Naive thymus-derived CD4-positive, alpha-beta T cell (primary cell): ENCODE results near the gene TMEM208. TPM values are rescaled to one million over a fixed set of nuclear protein-coding genes. Genes with fewer than 3 reads are reported as not detected.

Source experiments
- ATAC-seq: fragments of 150-1000 bp; cut with Tn5 transposase; 2 replicates; pipeline ENCODE4 v1.10.0; 2021; ENCODE audit warnings: mild to moderate bottlenecking, moderate library complexity
- CTCF ChIA-PET: fragments of 350-600 bp; sonication (Branson Sonifier 250); formaldehyde crosslinking; loops from one replicate; lab custom pipeline; 2021; ENCODE audit warnings: antibody characterized with exemption; lab: Charles Lee
- POLR2A ChIA-PET: fragments of 350-600 bp; sonication (Branson Sonifier 250); formaldehyde crosslinking; loops from one replicate; lab custom pipeline; 2021; ENCODE audit warnings: antibody characterized with exemption, inconsistent platforms; lab: Charles Lee
- DNase-seq, 9 donors: peaks; one replicate each; pipeline versions ENCODE4 v3.0.0 to v3.0.0-alpha.2; 2020 to 2022; ENCODE audit warnings: mixed read lengths in 1 of 9
- H3K27ac ChIP-seq: one replicate; pipeline ENCODE4 v1.7.0; 2013; ENCODE audit warnings: mild to moderate bottlenecking, low read depth, low read length, moderate library complexity
- H3K27me3 ChIP-seq, 2 donors: one replicate each; pipeline ENCODE4 v1.7.0; 2013; ENCODE audit warnings: low read length in 2 of 2, mild to moderate bottlenecking in 2 of 2, moderate library complexity in 2 of 2; ENCODE audit not compliant: control insufficient read depth in 2 of 2, insufficient read depth in 2 of 2
- H3K36me3 ChIP-seq, 3 experiments: 1 replicate in 2 of 3; 2 replicates in 1 of 3; pipeline ENCODE4 v1.7.0; 2013; ENCODE audit warnings: low read length in 3 of 3, mild to moderate bottlenecking in 3 of 3, moderate library complexity in 1 of 3; ENCODE audit not compliant: insufficient read depth in 3 of 3, control insufficient read depth in 2 of 3
- H3K4me1 ChIP-seq, 2 donors: one replicate each; pipeline ENCODE4 v1.7.0; 2013; ENCODE audit warnings: low read length in 2 of 2, mild to moderate bottlenecking in 2 of 2, moderate library complexity in 1 of 2; ENCODE audit not compliant: control insufficient read depth in 2 of 2, insufficient read depth in 2 of 2
- H3K4me3 ChIP-seq: 2 replicates; pipeline ENCODE4 v1.7.0; 2013; ENCODE audit warnings: mild to moderate bottlenecking, low read length
- H3K9me3 ChIP-seq, 3 experiments: 1 replicate in 2 of 3; 2 replicates in 1 of 3; pipeline ENCODE4 v1.7.0; 2013; ENCODE audit warnings: low read length in 3 of 3; ENCODE audit not compliant: control insufficient read depth in 2 of 3
- H3K27ac Mint-ChIP-seq, 9 donors: one replicate each; pipeline ENCODE4 v1.8.0; 2020 to 2022; ENCODE audit warnings: mixed read lengths in 9 of 9, mild to moderate bottlenecking in 8 of 9, moderate library complexity in 5 of 9, inconsistent platforms in 2 of 9
- H3K27me3 Mint-ChIP-seq, 5 donors: one replicate each; pipeline ENCODE4 v1.8.0; 2021 to 2022; ENCODE audit warnings: mixed read lengths in 5 of 5, mild to moderate bottlenecking in 1 of 5
- H3K36me3 Mint-ChIP-seq, 5 donors: one replicate each; pipeline ENCODE4 v1.8.0; 2020 to 2022; ENCODE audit warnings: mixed read lengths in 5 of 5, mild to moderate bottlenecking in 3 of 5, inconsistent platforms in 1 of 5
- H3K4me1 Mint-ChIP-seq, 7 donors: one replicate each; pipeline ENCODE4 v1.8.0; 2020 to 2022; ENCODE audit warnings: mixed read lengths in 7 of 7, mild to moderate bottlenecking in 3 of 7, inconsistent platforms in 1 of 7
- H3K4me3 Mint-ChIP-seq, 10 donors: one replicate each; pipeline ENCODE4 v1.8.0; 2020 to 2022; ENCODE audit warnings: mild to moderate bottlenecking in 10 of 10, mixed read lengths in 10 of 10, moderate library complexity in 6 of 10, inconsistent platforms in 2 of 10
- H3K9me3 Mint-ChIP-seq, 11 donors: one replicate each; pipeline ENCODE4 v1.8.0; 2020 to 2022; ENCODE audit warnings: mixed read lengths in 11 of 11, mild to moderate bottlenecking in 4 of 11, inconsistent platforms in 1 of 11, moderate library complexity in 1 of 11
- intact Hi-C, 2 donors: fragments of 100-400 bp; cut with micrococcal nuclease; formaldehyde crosslinking; loops; one replicate each; pipeline ENCODE4 v1.15.1; 2023
- polyA plus RNA-seq, 2 donors: library from polyadenylated mRNA; unstranded; fragments of 300-500 nt; fragmentation: Illumina TruSeq; gene quantifications; one replicate each; pipeline ENCODE4 v1.2.3, GENCODE V29; 2021
- total RNA-seq, 6 experiments: library from RNA in 5 of 6; stranded (reverse) in 5 of 6; gene quantifications; 1 replicate in 5 of 6; 2 replicates in 1 of 6; pipeline ENCODE4 v1.2.3 and lab custom pipeline; 2021 to 2026

Gene TMEM208
- total and polyA plus RNA-seq, 7 experiments from 2014 or later: 27.6 to 88.3 (median 40.1) TPM

DNA sequence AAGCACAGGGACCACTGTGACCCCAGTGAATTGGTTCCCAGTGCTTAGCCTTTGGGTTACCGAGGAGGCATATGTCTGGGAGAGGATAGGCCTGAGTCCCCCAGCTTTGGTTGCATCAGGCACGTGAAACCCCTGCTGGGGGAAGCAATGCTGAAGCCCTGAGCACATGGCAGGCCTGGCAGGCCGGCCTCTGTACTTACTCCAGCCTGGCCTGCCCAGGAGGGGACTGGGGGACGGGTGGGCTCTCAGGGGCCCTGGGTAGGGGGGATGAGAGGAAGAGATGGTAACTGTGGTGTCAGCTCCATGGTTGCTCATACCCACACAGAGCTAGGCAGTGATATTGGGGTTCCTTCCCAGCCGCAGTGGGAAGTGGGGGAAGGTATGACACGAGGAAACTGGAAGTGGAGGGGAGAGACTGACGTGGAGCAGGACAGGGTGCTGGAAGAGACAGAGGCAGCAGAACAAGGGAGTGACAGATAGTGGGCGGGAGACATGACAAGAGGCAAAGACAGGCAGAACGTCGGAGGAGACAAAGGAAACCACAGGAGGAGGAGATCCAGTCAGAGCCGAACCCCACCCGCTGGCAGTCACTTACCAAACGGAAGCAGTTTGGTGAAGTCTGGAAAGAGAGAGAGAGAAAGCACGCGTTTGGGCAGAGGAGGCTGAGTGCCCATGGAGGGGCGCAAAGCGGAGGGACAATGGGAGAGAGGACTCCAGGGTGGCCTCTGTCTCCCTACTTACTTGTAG lies 9.1 kb downstream of the TMEM208 start:
- peak overlapping the region in 7 of 9 donors; percentile 61 to 87 (median 77) for H3K27ac Mint-ChIP-seq
- Histone ChIP-seq H3K27ac (no peak overlapping the region), H3K4me3 (no peak overlapping the region), H3K36me3 (peaks cover 0 to 72% (median 3%) of the 10 kb centered on the region in 3 experiments), H3K9me3 (no peaks in the 10 kb centered on the region), H3K27me3 (no peaks in the 10 kb centered on the region), H3K4me1 (peaks cover 0 to 5% of the 10 kb centered on the region in 2 donors)
- peak; percentile 68 for ATAC-seq
- peaks cover 0 to 23% (median 7%) of the 10 kb centered on the region in 5 donors for H3K36me3 Mint-ChIP-seq
- H3K27me3 Mint-ChIP-seq: no peaks in the 10 kb centered on the region
- peaks cover 0 to 14% (median 2%) of the 10 kb centered on the region in 7 donors for H3K4me1 Mint-ChIP-seq
- intact Hi-C loops: loop anchor here in 1 of 2 donors (1.0 kb wide), 2 partner anchors 8 to 10 kb away; no protein-coding TSS in a partner anchor
- peak in 3 of 9 donors; percentile 13 to 34 (median 28) for DNase-seq
- ChIA-PET POLR2A (interaction anchor here (0.8 to 1.6 kb wide), 3 partner anchors 9 to 46 kb away, joined by 3 to 7 read pairs (median 4); partner anchors contain the start of genes FHOD1 and TMEM208), CTCF (interaction anchor here (1.5 kb wide), 1 partner anchor 1292 kb away, joined by 6 read pairs; no protein-coding TSS in a partner anchor)
- H3K4me3 Mint-ChIP-seq: peak overlapping the region in 9 of 10 donors; percentile 18 to 61 (median 39)
- H3K9me3 Mint-ChIP-seq: no peaks in the 10 kb centered on the region

DNA sequence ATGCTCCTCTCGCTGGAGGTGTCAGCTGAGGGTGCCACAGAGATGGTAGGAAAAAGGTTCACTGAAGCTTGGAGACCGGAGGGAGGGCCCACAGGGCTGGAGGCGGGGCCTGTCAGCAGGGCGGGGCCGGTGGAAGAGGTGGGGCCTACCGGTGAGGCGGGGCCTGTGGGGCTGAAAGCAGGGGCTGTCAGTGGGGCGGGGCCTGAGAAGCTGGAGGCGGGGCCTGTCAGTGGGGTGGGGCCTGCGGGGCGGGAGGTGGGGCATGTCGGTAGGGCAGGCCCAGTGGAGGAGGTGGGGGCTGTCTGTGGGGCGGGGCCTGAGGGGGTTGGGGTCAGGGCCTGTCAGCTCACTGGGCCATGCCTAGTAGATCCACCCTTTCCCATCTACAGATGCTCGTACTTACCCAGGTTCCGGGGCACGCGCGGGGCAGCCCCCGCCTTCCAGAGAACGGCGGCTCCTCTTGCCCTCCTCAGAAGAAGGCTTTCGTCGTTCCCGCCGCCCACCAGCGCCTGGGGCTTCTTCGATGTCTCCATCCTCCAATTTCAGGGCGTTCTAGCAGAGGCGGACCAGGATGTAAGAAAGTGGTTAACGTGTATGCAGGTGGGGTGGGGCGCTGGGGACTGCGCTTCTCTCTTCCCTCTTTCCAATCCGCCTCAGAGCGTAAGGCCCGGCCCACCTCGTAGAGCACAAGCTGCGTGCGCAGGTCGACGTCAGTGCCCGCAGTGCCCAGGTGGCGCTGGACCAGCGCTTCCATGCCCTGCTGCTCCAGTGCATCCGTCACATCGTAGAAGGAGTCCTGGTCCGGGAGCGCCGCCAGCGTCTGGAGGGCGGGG lies 9.8 kb downstream of the TMEM208 start:
- Histone ChIP-seq H3K4me1 (peaks cover 0 to 5% of the 10 kb centered on the region in 2 donors), H3K9me3 (no peaks in the 10 kb centered on the region), H3K4me3 (no peak overlapping the region), H3K36me3 (peaks cover 0 to 64% (median 3%) of the 10 kb centered on the region in 3 experiments), H3K27me3 (no peaks in the 10 kb centered on the region), H3K27ac (no peak overlapping the region)
- POLR2A ChIA-PET: interaction anchor here (0.8 to 2.5 kb wide), 3 partner anchors 9 to 45 kb away, joined by 4 to 13 read pairs (median 7); partner anchors contain the start of gene TMEM208
- H3K4me3 Mint-ChIP-seq: peak overlapping the region in 7 of 10 donors; percentile 18 to 61 (median 50)
- peak; percentile 94 for ATAC-seq
- no peaks in the 10 kb centered on the region for H3K27me3 Mint-ChIP-seq
- peaks cover 0 to 21% (median 4%) of the 10 kb centered on the region in 7 donors for H3K4me1 Mint-ChIP-seq
- peaks cover 0 to 23% (median 7%) of the 10 kb centered on the region in 5 donors for H3K36me3 Mint-ChIP-seq
- H3K27ac Mint-ChIP-seq: peak overlapping the region in 7 of 9 donors; percentile 61 to 87 (median 77)
- no peaks in the 10 kb centered on the region for H3K9me3 Mint-ChIP-seq
- CTCF ChIA-PET: no interaction called here
- intact Hi-C loops: loop anchor here in 1 of 2 donors (1.0 kb wide), 2 partner anchors 8 to 10 kb away; no protein-coding TSS in a partner anchor
- DNase-seq: peak; percentile 47 to 89 (median 53)

GRCh38 chr16:67237396-67238277 lies 10.7 kb downstream of the TMEM208 start:
- H3K36me3 Mint-ChIP-seq: peaks cover 0 to 23% (median 7%) of the 10 kb centered on the region in 5 donors
- H3K27ac Mint-ChIP-seq: peak overlapping the region in 3 of 9 donors; percentile 16 to 67 (median 23)
- H3K4me1 Mint-ChIP-seq: peaks cover 0 to 28% (median 4%) of the 10 kb centered on the region in 7 donors
- Histone ChIP-seq H3K27me3 (no peaks in the 10 kb centered on the region), H3K36me3 (peaks cover 0 to 61% (median 3%) of the 10 kb centered on the region in 3 experiments), H3K9me3 (no peaks in the 10 kb centered on the region), H3K27ac (no peak overlapping the region), H3K4me1 (peaks cover 0 to 5% of the 10 kb centered on the region in 2 donors), H3K4me3 (no peak overlapping the region)
- intact Hi-C loops: no loop called here
- ATAC-seq (no peak), DNase-seq (no peak)
- POLR2A ChIA-PET: interaction anchor here (2.5 kb wide), 1 partner anchor 10 kb away, joined by 13 read pairs; the partner anchor contains the start of gene TMEM208
- H3K4me3 Mint-ChIP-seq: no peak overlapping the region
- no peaks in the 10 kb centered on the region for H3K27me3 Mint-ChIP-seq
- H3K9me3 Mint-ChIP-seq: no peaks in the 10 kb centered on the region
- CTCF ChIA-PET: no interaction called here

DNA sequence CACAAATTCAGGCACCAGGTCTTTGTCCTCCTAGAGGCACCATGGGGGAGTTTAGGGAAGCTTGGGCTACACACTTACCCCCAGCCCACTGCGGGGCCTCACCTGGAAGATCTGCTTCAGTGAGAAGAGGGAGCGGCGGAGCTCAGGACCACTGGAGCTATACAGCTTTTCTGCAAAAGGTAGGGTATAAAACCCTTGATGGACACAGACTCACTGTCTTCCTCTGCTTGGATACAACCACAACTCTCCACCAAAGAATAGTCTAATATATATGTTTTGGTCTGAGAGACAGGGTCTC lies 11.3 kb downstream of the TMEM208 start:
- ChIA-PET CTCF (interaction anchor here (0.6 to 0.7 kb wide), 2 partner anchors 53 to 285 kb away, joined by 3 read pairs; no protein-coding TSS in a partner anchor), POLR2A (interaction anchor here (0.5 to 2.5 kb wide), 4 partner anchors 9 to 20 kb away, joined by 3 to 13 read pairs (median 4); partner anchors contain the start of gene TMEM208)
- H3K27me3 Mint-ChIP-seq: no peaks in the 10 kb centered on the region
- H3K4me1 Mint-ChIP-seq: peaks cover 0 to 28% (median 4%) of the 10 kb centered on the region in 7 donors
- H3K27ac ChIP-seq: no peak overlapping the region
- DNase-seq (no peak), ATAC-seq (no peak)
- H3K4me1 ChIP-seq: peaks cover 0 to 5% of the 10 kb centered on the region in 2 donors
- H3K4me3 ChIP-seq: no peak overlapping the region
- H3K9me3 ChIP-seq: no peaks in the 10 kb centered on the region
- H3K27ac Mint-ChIP-seq: no peak overlapping the region
- no peak overlapping the region for H3K4me3 Mint-ChIP-seq
- no peaks in the 10 kb centered on the region for H3K27me3 ChIP-seq
- intact Hi-C loops: no loop called here
- peaks cover 0 to 20% (median 7%) of the 10 kb centered on the region in 5 donors for H3K36me3 Mint-ChIP-seq
- peaks cover 0 to 60% (median 3%) of the 10 kb centered on the region in 3 experiments for H3K36me3 ChIP-seq
- no peaks in the 10 kb centered on the region for H3K9me3 Mint-ChIP-seq

- intact Hi-C loops: no loop called here
- Mint-ChIP-seq H3K27ac (peak overlapping the region in 2 of 9 donors; percentile 14 to 38), H3K36me3 (peaks cover 0 to 16% (median 7%) of the 10 kb centered on the region in 5 donors), H3K27me3 (no peaks in the 10 kb centered on the region), H3K9me3 (no peaks in the 10 kb centered on the region), H3K4me3 (no peak overlapping the region), H3K4me1 (peaks cover 0 to 35% (median 5%) of the 10 kb centered on the region in 7 donors)
- ChIA-PET POLR2A (interaction anchor here (0.5 to 2.5 kb wide), 4 partner anchors 9 to 20 kb away, joined by 3 to 13 read pairs (median 4); partner anchors contain the start of gene TMEM208), CTCF (interaction anchor here (0.6 to 1.7 kb wide), 3 partner anchors 12 to 286 kb away, joined by 3 to 6 read pairs (median 3); partner anchors contain the start of gene TMEM208)
- no peak overlapping the region for H3K4me3 ChIP-seq
- DNase-seq (no peak), ATAC-seq (no peak)
- peaks cover 0 to 10% of the 10 kb centered on the region in 2 donors for H3K4me1 ChIP-seq
- no peak overlapping the region for H3K27ac ChIP-seq
- H3K9me3 ChIP-seq: no peaks in the 10 kb centered on the region
- H3K36me3 ChIP-seq: peaks cover 0 to 55% (median 3%) of the 10 kb centered on the region in 3 experiments
- no peaks in the 10 kb centered on the region for H3K27me3 ChIP-seq
Measured at GRCh38 chr16:67238806-67239470, 12.0 kb downstream of the TMEM208 start.
